Lung (tissue), 12 donors: ENCODE results near the gene TMEM117. TPM values are rescaled to one million over a fixed set of nuclear protein-coding genes. Genes with fewer than 3 reads are reported as not detected.

ENCODE experiments used
- ATAC-seq: fragments of 200-7000 bp; cut with Tn5 transposase; one replicate; pipeline ENCODE4 v1.9.1; 2020; ENCODE audit warnings: moderate number of reproducible peaks; ENCODE audit not compliant: insufficient read depth, low FRiP score
- DNase-seq, 3 donors: peaks; one replicate each; pipeline ENCODE4 v3.0.0-alpha.2; 2013 to 2017
- H3K27ac ChIP-seq, 2 donors: one replicate each; pipeline ENCODE4 v1.5.1; 2013; ENCODE audit warnings: mild to moderate bottlenecking in 2 of 2, moderate library complexity in 2 of 2, control low read depth in 1 of 2, inconsistent platforms in 1 of 2, low read depth in 1 of 2, low read length in 1 of 2
- H3K27me3 ChIP-seq, 3 donors: one replicate each; pipeline ENCODE4 v1.5.1; 2013; ENCODE audit warnings: low read length in 2 of 3; ENCODE audit not compliant: control insufficient read depth in 3 of 3, insufficient read depth in 3 of 3
- H3K36me3 ChIP-seq, 4 donors: one replicate each; pipeline ENCODE4 v1.5.1; 2013; ENCODE audit warnings: low read length in 4 of 4, mild to moderate bottlenecking in 1 of 4, moderate library complexity in 1 of 4; ENCODE audit not compliant: control insufficient read depth in 4 of 4, insufficient read depth in 4 of 4
- H3K4me1 ChIP-seq, 5 donors: one replicate each; pipeline ENCODE4 v1.5.1; 2013; ENCODE audit warnings: low read length in 5 of 5, mild to moderate bottlenecking in 2 of 5, moderate library complexity in 1 of 5; ENCODE audit not compliant: control insufficient read depth in 5 of 5, insufficient read depth in 5 of 5
- H3K4me3 ChIP-seq: one replicate; pipeline ENCODE4 v1.5.1; 2013; ENCODE audit warnings: mild to moderate bottlenecking, control low read depth, moderate library complexity
- H3K9ac ChIP-seq, 2 donors: one replicate each; pipeline ENCODE4 v1.5.1; 2013; ENCODE audit warnings: low read length in 2 of 2, control low read depth in 1 of 2; ENCODE audit not compliant: insufficient read depth in 1 of 2
- H3K9me3 ChIP-seq, 4 donors: one replicate each; pipeline ENCODE4 v1.5.1; 2013; ENCODE audit warnings: low read length in 3 of 4, mild to moderate bottlenecking in 1 of 4, moderate library complexity in 1 of 4; ENCODE audit not compliant: control insufficient read depth in 4 of 4, insufficient read depth in 3 of 4
- WGBS, 2 donors: extraction: QIAGEN DNeasy Blood & Tissue Kit; methylation state at CpG; one replicate each; pipeline ENCODE4 v1.1.7; 2013; 5-methylcytosine and 5-hydroxymethylcytosine counted together
- polyA plus RNA-seq, 2 donors: library from polyadenylated mRNA; stranded (reverse); fragments of 200-250 nt; gene quantifications; one replicate each; pipeline ENCODE4 v1.2.1, GENCODE V29; 2013
- total RNA-seq, 2 donors: library from RNA; depleted of rRNA in 1 of 2; stranded (reverse); fragments of >200 nt in 1 of 2; gene quantifications; one replicate each; pipeline ENCODE4 v1.2.1, GENCODE V29; 2014 to 2021
- TF ChIP-seq, protein P1 (sequence below): IDR thresholded peaks from 2 replicates; pipeline ENCODE4 v1.5.1; 2012; ENCODE audit warnings: mild to moderate bottlenecking; ENCODE audit errors: control extremely low read depth, extremely low read depth
- donor health status: control.
- donor health status: control.
- donor health status: Bipolar disorder and iron deficiency.
- donor health status: healthy.
- donor health status: DM: yes; HTN: yes; CAD: no.

TMEM117 gene
- total and polyA plus RNA-seq, 4 donors: 1.2 to 6.1 (median 2.3) TPM

DNA sequence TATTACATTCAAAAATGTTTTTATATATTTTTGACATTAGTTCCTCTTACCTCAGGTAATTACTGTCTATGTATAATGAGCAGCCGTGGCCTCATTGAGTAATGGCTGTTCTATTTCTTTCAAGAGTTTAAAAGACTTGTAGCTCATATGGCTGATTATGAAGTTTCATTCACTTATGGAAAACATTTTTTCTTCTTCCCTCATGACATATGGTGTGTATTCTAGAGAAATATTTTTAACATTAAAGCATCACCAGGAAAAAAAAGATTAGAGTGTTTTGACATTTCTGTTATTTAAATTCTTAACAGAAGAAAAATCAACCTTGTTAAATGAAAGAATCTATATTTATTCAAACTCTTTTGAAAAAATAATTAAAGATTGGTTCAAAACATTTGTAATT, 422.4 kb downstream of the TMEM117 start:
- H3K27ac ChIP-seq: no peak overlapping the region
- ATAC-seq (no peak), DNase-seq (no peak)
- H3K4me1 ChIP-seq: no peaks in the 10 kb centered on the region
- 85 to 87% methylated on average over 1 of the region's 1 CpG for WGBS, 2 donors
- H3K9ac ChIP-seq: no peak overlapping the region
- TF ChIP-seq, protein P1, sequence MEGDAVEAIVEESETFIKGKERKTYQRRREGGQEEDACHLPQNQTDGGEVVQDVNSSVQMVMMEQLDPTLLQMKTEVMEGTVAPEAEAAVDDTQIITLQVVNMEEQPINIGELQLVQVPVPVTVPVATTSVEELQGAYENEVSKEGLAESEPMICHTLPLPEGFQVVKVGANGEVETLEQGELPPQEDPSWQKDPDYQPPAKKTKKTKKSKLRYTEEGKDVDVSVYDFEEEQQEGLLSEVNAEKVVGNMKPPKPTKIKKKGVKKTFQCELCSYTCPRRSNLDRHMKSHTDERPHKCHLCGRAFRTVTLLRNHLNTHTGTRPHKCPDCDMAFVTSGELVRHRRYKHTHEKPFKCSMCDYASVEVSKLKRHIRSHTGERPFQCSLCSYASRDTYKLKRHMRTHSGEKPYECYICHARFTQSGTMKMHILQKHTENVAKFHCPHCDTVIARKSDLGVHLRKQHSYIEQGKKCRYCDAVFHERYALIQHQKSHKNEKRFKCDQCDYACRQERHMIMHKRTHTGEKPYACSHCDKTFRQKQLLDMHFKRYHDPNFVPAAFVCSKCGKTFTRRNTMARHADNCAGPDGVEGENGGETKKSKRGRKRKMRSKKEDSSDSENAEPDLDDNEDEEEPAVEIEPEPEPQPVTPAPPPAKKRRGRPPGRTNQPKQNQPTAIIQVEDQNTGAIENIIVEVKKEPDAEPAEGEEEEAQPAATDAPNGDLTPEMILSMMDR: no peak
- H3K4me3 ChIP-seq: no peak overlapping the region
- no peaks in the 10 kb centered on the region for H3K36me3 ChIP-seq
- no peaks in the 10 kb centered on the region for H3K27me3 ChIP-seq
- H3K9me3 ChIP-seq: no peaks in the 10 kb centered on the region

DNA sequence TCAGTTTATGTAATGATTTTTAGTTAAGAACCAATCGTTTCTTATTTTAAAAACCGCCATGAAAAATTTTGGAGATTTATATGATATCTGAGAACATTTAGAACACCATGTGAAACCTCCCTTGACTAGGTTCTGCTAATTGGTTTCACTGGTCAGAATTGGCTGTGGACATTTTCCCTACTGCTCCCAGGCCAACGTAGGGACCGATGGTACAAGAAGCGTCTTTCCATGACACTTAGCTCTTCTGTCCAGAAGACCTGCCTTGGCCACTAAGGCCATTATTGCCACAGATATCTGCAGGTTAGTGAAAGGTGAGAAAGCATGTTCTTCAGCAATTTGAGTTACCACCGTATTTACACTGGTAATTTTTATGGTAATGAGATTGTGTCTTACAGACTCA, 424.0 kb downstream of the TMEM117 start:
- H3K27ac ChIP-seq: no peak overlapping the region
- TF ChIP-seq, protein P1: no peak
- WGBS, 2 donors: 92 to 96% methylated on average over 6 of the region's 6 CpGs
- no peak overlapping the region for H3K9ac ChIP-seq
- no peak overlapping the region for H3K4me3 ChIP-seq
- no peaks in the 10 kb centered on the region for H3K4me1 ChIP-seq
- no peak for DNase-seq
- ATAC-seq: no peak
- H3K27me3 ChIP-seq: no peaks in the 10 kb centered on the region
- H3K9me3 ChIP-seq: no peaks in the 10 kb centered on the region
- H3K36me3 ChIP-seq: no peaks in the 10 kb centered on the region

DNA sequence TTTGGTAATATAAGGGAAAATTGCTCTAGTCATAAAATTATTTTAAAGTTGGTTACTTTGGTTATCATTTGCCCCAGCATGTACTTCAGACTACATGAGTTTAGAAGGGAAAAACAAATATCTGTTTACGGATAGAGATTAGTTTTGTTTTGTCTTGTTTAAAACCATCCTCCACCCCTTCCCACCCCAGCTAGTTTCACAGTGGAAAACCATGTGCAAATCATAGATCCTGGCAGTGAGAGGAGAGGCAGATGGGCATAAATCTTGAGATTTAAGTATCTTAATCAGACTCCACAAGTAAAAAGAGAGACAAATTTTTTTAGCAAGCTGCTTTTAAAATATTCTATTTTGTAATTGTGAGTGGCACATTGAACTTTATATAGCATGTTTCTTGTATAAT, 424.7 kb downstream of the TMEM117 start:
- Histone ChIP-seq H3K27ac (no peak overlapping the region), H3K36me3 (no peaks in the 10 kb centered on the region), H3K9ac (no peak overlapping the region), H3K4me1 (no peaks in the 10 kb centered on the region), H3K4me3 (no peak overlapping the region), H3K27me3 (no peaks in the 10 kb centered on the region), H3K9me3 (no peaks in the 10 kb centered on the region)
- no peak for DNase-seq
- TF ChIP-seq, protein P1: no peak
- ATAC-seq: no peak
- 93% methylated on average over 1 of the region's 1 CpG for WGBS, 2 donors

DNA sequence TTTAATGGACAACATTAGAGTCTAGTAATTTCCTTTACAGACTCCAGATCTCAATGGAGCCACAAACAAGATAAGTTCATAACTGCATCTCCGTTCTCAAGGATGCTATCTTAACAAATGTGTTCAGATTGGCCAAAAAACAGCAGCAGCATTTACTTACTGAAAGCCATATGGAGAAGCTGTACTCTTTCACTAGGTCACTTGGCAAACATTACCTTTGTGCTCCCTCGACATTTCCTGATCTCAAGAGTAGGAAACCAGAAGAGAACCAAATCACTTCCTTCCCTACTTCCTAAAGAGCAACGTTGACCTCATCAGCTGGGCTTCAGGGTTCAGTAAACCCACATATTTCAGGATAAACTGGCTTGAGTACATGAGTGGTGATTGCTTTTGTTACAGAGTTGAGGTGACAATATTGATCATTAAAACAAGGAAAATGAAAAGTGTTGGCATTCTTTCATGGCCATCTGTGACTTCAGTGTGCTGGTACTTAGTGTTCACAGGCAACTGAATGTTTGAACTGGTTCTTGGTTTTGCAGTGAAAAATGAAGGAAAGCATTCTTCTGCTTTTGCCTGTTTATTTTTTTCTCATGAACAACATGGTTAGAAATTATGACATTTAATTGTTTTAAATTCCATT, 449.6 kb downstream of the TMEM117 start:
- H3K4me3 ChIP-seq: no peak overlapping the region
- 16 to 23% methylated on average over 3 of the region's 3 CpGs for WGBS, 2 donors
- TF ChIP-seq, protein P1: no peak
- DNase-seq (peak in 2 of 3 donors; percentile 3 to 18), ATAC-seq (no peak)
- no peak overlapping the region for H3K9ac ChIP-seq
- H3K27ac ChIP-seq: no peak overlapping the region
- no peaks in the 10 kb centered on the region for H3K36me3 ChIP-seq
- no peaks in the 10 kb centered on the region for H3K9me3 ChIP-seq
- H3K4me1 ChIP-seq: no peaks in the 10 kb centered on the region
- no peaks in the 10 kb centered on the region for H3K27me3 ChIP-seq
